Gastrocnemius medialis (tissue), 4 donors: ENCODE data around the gene ZSWIM2.

Experiments
- POLR2A ChIP-seq, 2 donors: fragments of 450-650 bp; IDR thresholded peaks; one replicate each; pipeline ENCODE4 v1.6.1; 2017; ENCODE audit warnings: antibody characterized with exemption in 2 of 2, mild to moderate bottlenecking in 2 of 2, moderate library complexity in 2 of 2
- TF ChIP-seq, protein P1 (sequence below), 5 experiments: fragments of 450-650 bp in 3 of 5; fragments of 200-600 bp in 2 of 5; sonication (generic) in 2 of 5; IDR thresholded peaks in 4 of 5; conservative IDR thresholded peaks in 1 of 5; 1 replicate in 4 of 5; 2 replicates in 1 of 5; pipeline ENCODE4 v1.5.1; 2016 to 2019; ENCODE audit warnings: antibody characterized with exemption in 5 of 5, mild to moderate bottlenecking in 3 of 5, moderate library complexity in 3 of 5

DNA sequence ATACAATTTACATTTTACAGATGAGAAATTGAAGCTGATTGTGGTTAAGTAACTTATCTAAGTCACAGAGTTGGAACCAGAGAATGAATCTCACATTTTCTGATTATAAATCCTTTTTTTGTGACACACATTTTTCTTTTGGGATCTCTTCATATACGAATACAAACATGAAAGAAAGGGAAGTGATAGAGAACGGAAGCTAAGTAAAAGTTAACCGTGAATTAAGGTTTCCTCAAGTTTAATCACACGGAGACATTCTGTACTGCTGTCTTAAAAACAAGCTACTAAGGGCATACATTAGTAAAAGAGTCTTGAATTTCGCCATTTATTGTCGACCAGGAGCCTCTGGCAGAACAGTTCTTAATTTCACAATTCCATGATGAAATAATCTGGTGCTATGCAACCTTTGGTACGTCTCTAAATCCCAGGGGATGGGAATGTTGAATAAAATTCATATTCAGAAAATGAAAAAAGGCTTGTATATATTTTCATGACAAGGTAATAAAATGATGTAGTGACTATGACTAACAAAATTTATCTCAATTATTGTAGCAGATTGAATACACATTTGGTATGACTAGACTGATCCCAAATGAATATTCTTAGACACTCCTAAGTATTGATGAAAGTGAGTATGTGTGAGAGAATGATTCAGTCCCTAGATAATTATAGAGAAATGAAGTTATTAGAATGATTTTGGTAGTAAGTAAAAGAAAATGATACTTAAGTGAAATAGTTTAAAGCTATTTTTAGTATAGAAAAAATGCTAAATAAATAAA is 40.3 kb upstream of the ZSWIM2 start:
- TF ChIP-seq, protein P1, sequence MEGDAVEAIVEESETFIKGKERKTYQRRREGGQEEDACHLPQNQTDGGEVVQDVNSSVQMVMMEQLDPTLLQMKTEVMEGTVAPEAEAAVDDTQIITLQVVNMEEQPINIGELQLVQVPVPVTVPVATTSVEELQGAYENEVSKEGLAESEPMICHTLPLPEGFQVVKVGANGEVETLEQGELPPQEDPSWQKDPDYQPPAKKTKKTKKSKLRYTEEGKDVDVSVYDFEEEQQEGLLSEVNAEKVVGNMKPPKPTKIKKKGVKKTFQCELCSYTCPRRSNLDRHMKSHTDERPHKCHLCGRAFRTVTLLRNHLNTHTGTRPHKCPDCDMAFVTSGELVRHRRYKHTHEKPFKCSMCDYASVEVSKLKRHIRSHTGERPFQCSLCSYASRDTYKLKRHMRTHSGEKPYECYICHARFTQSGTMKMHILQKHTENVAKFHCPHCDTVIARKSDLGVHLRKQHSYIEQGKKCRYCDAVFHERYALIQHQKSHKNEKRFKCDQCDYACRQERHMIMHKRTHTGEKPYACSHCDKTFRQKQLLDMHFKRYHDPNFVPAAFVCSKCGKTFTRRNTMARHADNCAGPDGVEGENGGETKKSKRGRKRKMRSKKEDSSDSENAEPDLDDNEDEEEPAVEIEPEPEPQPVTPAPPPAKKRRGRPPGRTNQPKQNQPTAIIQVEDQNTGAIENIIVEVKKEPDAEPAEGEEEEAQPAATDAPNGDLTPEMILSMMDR (IDR thresholded peaks at IDR 0.05 in 4 of 5, conservative IDR thresholded peaks at IDR 0.05 in 1 of 5) = no peak
- TF ChIP-seq POLR2A (IDR thresholded peaks at IDR 0.05) = no peak
